Right kidney (tissue), 1 donor: ENCODE results near the gene NRXN3.

ENCODE experiments used
- DNase-seq: peaks from one replicate; pipeline ENCODE4 v3.0.0-alpha.2; 2016

The NRXN3 gene

GRCh38 chr14:78746086-78746595, 576.0 kb downstream of the NRXN3 start:
- DNase-seq, result no peak

GRCh38 chr14:78747813-78748212, 577.6 kb downstream of the NRXN3 start:
- no peak for DNase-seq

GRCh38 chr14:78752518-78753188, 582.5 kb downstream of the NRXN3 start:
- DNase-seq, result no peak

GRCh38 chr14:78754059-78754458, 583.9 kb downstream of the NRXN3 start:
- DNase-seq, result no peak

GRCh38 chr14:78758333-78758732, 588.2 kb downstream of the NRXN3 start:
- peak; percentile 7 for DNase-seq

- no peak for DNase-seq
Observed at GRCh38 chr14:78762331-78762730, 592.2 kb downstream of the NRXN3 start.

- DNase-seq, result no peak
Observed at GRCh38 chr14:78763746-78764145, 593.6 kb downstream of the NRXN3 start.

GRCh38 chr14:78764240-78764639, 594.1 kb downstream of the NRXN3 start:
- no peak for DNase-seq

GRCh38 chr14:78764645-78765044, 594.5 kb downstream of the NRXN3 start:
- no peak for DNase-seq

- DNase-seq, result no peak
Observed at GRCh38 chr14:78767436-78767835, 597.3 kb downstream of the NRXN3 start.

GRCh38 chr14:78782551-78782950, 612.4 kb downstream of the NRXN3 start:
- no peak for DNase-seq

- no peak for DNase-seq
Observed at GRCh38 chr14:78785265-78785664, 615.1 kb downstream of the NRXN3 start.

- DNase-seq, result no peak
Observed at GRCh38 chr14:78788467-78789360, 618.5 kb downstream of the NRXN3 start.

- no peak for DNase-seq
Observed at GRCh38 chr14:78790271-78790670, 620.1 kb downstream of the NRXN3 start.

GRCh38 chr14:78798757-78799156, 628.6 kb downstream of the NRXN3 start:
- no peak for DNase-seq

GRCh38 chr14:78805570-78805969, 635.4 kb downstream of the NRXN3 start:
- DNase-seq, result no peak

GRCh38 chr14:78823035-78823434, 652.9 kb downstream of the NRXN3 start:
- DNase-seq, result no peak

- DNase-seq, result no peak
Observed at GRCh38 chr14:78823516-78823915, 653.3 kb downstream of the NRXN3 start.

- no peak for DNase-seq
Observed at GRCh38 chr14:78829274-78829673, 659.1 kb downstream of the NRXN3 start.

GRCh38 chr14:78834766-78835451, 664.7 kb downstream of the NRXN3 start:
- DNase-seq, result no peak

GRCh38 chr14:78835909-78836308, 665.7 kb downstream of the NRXN3 start:
- DNase-seq, result no peak

GRCh38 chr14:78836777-78837176, 666.6 kb downstream of the NRXN3 start:
- no peak for DNase-seq

GRCh38 chr14:78838959-78839358, 668.8 kb downstream of the NRXN3 start:
- no peak for DNase-seq
